ENCODE data around the gene PKNOX2.

Gene PKNOX2

DNA sequence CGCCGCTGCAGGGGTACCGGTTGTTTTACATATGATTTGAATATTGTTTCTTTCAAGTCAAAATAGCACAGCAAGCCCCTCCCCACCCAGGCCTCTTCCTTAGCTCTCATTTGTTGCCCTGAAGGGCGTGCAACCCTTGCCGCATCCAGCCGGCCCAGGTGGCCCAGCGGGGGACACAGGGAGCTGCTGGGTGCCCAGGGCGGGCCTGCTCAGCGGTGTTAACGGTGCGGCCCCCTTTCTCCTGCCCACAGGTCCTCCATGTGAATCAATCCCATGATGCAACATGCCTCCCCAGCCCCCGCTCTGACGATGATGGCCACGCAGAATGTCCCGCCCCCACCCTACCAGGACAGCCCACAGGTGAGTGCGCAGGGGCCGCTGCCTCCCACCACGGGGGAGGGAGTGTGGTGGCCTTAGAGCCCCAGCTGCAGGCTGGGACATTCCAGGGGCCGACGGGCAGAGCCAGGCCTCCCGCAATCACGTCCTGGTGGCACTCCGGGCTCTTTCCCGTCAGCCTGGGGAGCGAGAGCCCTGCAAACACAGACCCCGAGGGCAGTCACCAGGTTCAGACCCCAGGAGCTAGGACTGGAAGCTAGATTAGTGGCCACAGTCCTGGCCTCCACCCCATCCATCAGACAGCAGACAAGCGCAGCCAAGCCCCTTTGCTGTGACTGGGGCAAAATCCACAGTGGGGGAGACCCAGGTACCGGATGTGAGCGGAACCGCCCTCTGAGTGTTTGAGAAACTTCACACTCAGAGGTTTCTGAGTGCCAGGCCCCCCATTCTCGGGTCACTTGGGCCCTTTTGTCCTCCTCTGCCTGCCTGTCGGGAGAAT, 186.7 kb downstream of the PKNOX2 start:
- no peak for DNase-seq
- Mint-ChIP-seq H3K4me1 (no peaks in the 10 kb centered on the region), H3K9me3 (no peaks in the 10 kb centered on the region), H3K27me3 (peaks cover 19% of the 10 kb centered on the region), H3K27ac (no peak overlapping the region), H3K4me3 (no peak overlapping the region)
- ATAC-seq, result no peak

DNA sequence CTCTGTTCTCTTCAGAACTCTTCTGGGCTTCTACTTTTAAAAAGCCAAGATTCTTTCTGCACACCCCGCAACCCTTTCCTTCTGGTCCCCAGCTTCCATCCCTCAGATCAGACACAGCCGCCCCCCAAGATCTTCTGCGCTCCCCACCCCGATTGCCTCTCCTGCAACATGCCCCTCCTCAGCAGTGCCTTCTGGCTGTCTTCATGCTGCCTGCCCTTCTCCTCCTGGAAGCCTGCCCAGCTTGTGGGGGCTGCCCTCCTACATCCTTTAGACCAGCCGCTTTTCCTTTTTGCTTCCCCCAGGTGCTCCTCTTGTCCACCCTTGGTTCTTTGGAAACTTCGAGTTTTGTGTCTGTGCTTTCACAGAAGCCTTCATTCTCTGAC, 187.3 kb downstream of the PKNOX2 start:
- H3K4me3 Mint-ChIP-seq, result no peak overlapping the region
- no peaks in the 10 kb centered on the region for H3K4me1 Mint-ChIP-seq
- peaks cover 19% of the 10 kb centered on the region for H3K27me3 Mint-ChIP-seq
- no peaks in the 10 kb centered on the region for H3K9me3 Mint-ChIP-seq
- DNase-seq (no peak), ATAC-seq (no peak)
- H3K27ac Mint-ChIP-seq, result peak overlapping the region in 1 of 2 donors; percentile 24

GRCh38 chr11:125356797-125357196, 192.2 kb downstream of the PKNOX2 start:
- ATAC-seq (no peak), DNase-seq (no peak)
- peaks cover 9% of the 10 kb centered on the region for H3K27me3 Mint-ChIP-seq
- H3K9me3 Mint-ChIP-seq, result no peaks in the 10 kb centered on the region
- H3K4me1 Mint-ChIP-seq, result no peaks in the 10 kb centered on the region
- H3K4me3 Mint-ChIP-seq, result no peak overlapping the region
- H3K27ac Mint-ChIP-seq, result no peak overlapping the region

DNA sequence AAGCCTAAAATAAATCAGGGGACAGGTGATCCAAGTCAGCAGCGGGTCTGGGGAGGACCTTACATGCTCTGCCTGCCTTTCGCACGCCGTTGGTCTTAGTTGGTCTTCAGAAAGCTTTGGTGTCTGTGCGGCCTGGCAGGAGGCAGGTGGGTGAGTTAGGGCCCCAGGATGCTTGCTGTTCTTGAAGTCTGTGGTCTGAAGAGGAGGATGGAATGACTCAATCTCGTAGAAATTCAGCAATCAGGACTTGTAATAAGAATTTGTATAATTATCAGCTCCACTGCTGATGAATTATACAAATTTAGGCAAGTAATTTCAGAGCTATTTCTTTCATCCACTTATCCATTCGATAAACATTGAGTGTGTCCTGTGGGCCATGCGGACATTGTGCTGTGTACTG, 193.0 kb downstream of the PKNOX2 start:
- Mint-ChIP-seq H3K27me3 (peaks cover 1% of the 10 kb centered on the region), H3K9me3 (no peaks in the 10 kb centered on the region), H3K27ac (no peak overlapping the region), H3K4me1 (no peaks in the 10 kb centered on the region), H3K4me3 (no peak overlapping the region)
- ATAC-seq, result no peak
- DNase-seq, result no peak

DNA sequence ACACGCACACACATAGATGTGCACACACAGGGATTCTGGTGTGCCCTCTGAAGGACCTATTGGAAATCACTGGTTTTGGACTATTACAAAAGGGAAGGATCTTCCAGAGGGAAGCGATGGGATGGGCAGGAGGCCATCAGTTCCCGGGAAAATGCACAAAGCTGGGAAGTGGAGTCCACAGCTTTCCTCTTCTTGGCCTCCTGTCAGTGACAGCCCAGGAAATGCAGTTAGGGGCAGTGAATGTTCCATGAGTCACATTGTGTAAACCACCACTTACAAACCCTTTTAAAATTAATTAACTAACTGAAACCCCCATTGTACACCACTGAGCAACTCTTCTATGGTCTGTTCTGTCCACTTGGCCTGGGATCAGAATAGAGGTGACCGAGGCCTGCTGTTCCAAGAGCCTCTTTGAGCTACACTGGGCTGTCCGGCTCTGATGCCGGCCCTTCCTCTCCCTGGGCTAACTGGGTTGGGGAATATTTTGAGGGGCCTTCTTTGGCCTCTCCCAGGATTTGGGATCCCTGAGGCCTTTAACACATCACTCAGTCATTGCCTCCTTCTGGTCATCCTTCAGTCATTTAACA, 193.8 kb downstream of the PKNOX2 start:
- ATAC-seq (no peak), DNase-seq (no peak)
- Mint-ChIP-seq H3K4me3 (no peak overlapping the region), H3K4me1 (no peaks in the 10 kb centered on the region), H3K27me3 (no peaks in the 10 kb centered on the region), H3K27ac (peak overlapping the region in 1 of 2 donors; percentile 84), H3K9me3 (no peaks in the 10 kb centered on the region)

DNA sequence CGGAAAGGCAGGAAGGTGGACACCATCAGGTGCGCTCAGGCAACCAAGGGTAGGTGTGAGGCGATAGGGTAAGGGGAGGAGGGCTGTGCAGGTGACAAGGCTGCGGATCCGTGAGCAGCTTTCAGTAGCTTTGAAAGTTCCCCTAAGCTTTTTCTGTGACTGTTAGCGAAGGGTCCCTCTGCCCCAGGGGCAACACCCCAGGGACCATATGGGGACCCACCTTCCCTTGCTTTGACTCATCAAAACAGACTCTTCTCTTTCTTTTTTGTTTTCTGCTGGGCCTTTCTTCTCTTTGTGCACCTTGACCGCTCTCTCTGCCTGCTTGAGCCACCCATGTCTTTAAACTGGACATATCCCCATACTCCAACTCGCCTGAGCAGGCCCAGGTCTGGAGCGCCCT, 194.6 kb downstream of the PKNOX2 start:
- H3K9me3 Mint-ChIP-seq, result no peaks in the 10 kb centered on the region
- H3K4me1 Mint-ChIP-seq, result no peaks in the 10 kb centered on the region
- no peak for DNase-seq
- ATAC-seq, result no peak
- H3K27ac Mint-ChIP-seq, result no peak overlapping the region
- H3K4me3 Mint-ChIP-seq, result no peak overlapping the region
- H3K27me3 Mint-ChIP-seq, result no peaks in the 10 kb centered on the region

DNA sequence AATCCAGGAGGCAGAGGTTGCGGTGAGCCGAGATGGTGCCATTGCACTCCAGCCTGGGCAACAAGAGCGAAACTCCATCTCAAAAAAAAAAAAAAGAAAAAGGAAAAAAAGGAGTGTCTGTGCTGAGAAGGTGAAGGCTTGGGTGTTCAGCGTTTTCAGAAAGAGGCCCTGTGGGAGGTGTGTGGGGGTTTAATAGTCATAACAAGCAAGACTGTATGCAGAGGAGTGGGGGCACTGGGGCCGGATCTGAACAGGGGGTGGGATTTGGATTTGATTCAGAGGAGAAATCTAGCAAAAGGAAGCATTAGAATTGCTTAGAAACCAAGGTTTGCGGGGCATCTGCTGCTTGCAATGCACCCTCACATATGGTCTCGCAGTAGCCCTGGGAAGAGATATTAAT, 195.5 kb downstream of the PKNOX2 start:
- Mint-ChIP-seq H3K4me3 (no peak overlapping the region), H3K9me3 (no peaks in the 10 kb centered on the region), H3K27ac (no peak overlapping the region), H3K27me3 (no peaks in the 10 kb centered on the region), H3K4me1 (no peaks in the 10 kb centered on the region)
- no peak for DNase-seq
- ATAC-seq, result no peak

DNA sequence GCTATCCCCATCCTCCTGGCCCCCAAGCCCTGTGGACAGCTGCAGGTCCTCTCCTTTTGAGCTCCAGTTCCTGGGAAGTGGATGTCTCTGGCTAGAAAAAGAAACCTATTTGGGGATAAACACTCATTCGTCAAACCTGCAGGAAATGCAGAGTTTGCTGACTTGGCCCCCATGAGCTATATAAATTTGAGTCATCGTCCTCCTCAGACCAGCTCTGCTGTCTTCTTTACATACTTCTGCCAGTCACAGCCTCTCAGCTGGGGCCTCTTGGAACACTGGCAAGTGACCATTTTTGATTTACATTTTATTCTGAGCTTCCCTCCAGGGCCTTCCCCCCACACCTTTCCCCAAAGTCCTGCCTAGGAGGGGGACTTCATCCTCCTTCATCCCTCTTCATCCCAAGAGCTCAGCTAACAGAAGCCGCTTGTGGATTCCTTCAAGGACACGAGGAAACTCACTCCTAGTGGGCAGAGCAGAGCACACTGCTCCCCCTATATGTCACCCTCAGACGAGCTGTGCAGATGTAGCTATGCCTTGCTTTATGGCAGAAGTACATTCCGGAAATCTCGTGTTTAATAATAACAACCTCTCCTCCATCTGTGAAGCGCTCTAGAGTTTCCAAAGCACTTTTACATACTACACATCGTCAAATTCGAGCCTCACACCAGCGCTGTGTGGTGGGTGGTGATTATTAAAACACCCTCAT, 199.7 kb downstream of the PKNOX2 start:
- H3K4me3 Mint-ChIP-seq, result no peak overlapping the region
- H3K9me3 Mint-ChIP-seq, result no peaks in the 10 kb centered on the region
- H3K27ac Mint-ChIP-seq, result no peak overlapping the region
- H3K27me3 Mint-ChIP-seq, result peaks cover 9% of the 10 kb centered on the region
- H3K4me1 Mint-ChIP-seq, result no peaks in the 10 kb centered on the region
- DNase-seq (no peak), ATAC-seq (no peak)

DNA sequence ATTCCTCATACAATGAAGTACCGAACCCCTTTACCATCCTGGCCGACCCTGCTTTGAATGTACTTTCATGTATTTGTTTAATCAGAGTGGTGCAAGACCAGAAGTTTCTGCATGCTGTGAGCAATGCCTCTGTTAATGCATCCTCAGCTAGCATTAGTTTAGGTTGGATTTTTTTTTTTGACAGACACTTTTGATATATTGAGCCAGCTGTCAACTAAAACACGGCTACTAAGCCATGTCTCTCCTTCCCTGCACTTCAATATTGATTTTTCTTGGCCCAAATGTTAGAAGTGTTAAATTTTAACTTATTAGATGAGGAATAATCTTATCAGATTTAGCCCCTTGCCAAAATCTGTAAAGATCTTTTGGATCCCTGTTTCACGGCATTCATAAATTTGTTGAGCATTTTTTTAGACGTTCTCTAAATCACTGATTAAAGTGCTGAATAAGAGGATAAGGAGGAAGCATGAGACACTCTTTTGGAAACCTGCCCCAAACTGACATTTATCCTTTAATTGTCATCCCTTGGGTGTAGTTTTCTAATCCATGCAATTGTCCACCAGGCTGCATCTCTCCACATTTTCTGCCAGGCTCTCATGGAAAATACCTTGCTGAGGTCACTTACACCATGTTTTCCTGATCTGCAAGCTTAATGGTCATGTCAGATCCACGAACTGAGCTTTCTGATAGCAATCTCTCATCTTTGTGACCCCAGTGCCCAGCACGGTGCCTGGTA, 200.8 kb downstream of the PKNOX2 start:
- Mint-ChIP-seq H3K4me1 (no peaks in the 10 kb centered on the region), H3K9me3 (no peaks in the 10 kb centered on the region), H3K27ac (no peak overlapping the region), H3K4me3 (no peak overlapping the region), H3K27me3 (peaks cover 20% of the 10 kb centered on the region)
- DNase-seq (no peak), ATAC-seq (no peak)

DNA sequence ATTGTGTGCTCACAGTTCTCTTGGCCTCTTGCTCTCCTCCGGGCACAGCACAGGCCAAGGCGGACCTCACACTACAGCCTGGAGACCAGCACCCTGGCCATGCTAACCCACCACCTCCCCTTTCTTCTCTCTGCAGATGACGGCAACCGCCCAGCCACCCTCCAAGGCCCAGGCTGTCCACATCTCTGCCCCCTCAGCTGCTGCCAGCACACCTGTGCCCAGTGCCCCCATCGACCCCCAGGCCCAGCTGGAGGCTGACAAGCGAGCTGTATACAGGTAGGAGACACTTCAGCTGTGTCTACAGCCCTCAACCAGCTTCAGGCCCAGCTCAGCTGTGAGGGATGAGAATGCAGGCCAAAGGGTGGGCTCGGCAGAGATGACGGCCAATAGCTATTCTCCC, 203.2 kb downstream of the PKNOX2 start:
- Mint-ChIP-seq H3K27me3 (peaks cover 43% of the 10 kb centered on the region), H3K27ac (no peak overlapping the region), H3K4me3 (no peak overlapping the region), H3K4me1 (no peaks in the 10 kb centered on the region), H3K9me3 (no peaks in the 10 kb centered on the region)
- DNase-seq (no peak), ATAC-seq (no peak)

- Mint-ChIP-seq H3K9me3 (no peaks in the 10 kb centered on the region), H3K27me3 (peaks cover 54% of the 10 kb centered on the region), H3K4me1 (no peaks in the 10 kb centered on the region), H3K4me3 (no peak overlapping the region), H3K27ac (no peak overlapping the region)
- DNase-seq (no peak), ATAC-seq (no peak)
These were observed 204.2 kb downstream of the PKNOX2 start for GRCh38 chr11:125368757-125369156.

DNA sequence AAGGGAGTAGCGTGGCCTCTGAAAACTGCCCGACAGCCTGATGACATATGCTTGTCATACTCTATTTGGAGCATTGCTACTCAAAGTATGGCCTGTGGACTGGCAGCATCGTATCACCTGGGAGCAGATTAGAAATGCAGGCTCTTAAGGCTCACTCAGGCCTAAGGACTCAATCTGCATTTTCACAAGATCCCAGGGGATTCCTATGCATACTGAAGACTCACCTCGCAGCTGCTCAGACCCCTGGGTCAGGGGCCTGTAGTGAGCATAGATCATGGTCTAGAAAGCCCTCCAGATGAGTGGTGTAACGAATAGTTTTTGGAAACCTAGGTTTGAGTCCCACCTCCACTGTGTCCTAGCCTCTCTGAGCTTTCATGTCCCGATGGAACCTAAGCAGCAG, 205.3 kb downstream of the PKNOX2 start:
- Mint-ChIP-seq H3K9me3 (no peaks in the 10 kb centered on the region), H3K4me3 (no peak overlapping the region), H3K27me3 (peaks cover 57% of the 10 kb centered on the region), H3K27ac (no peak overlapping the region), H3K4me1 (no peaks in the 10 kb centered on the region)
- no peak for ATAC-seq
- no peak for DNase-seq

DNA sequence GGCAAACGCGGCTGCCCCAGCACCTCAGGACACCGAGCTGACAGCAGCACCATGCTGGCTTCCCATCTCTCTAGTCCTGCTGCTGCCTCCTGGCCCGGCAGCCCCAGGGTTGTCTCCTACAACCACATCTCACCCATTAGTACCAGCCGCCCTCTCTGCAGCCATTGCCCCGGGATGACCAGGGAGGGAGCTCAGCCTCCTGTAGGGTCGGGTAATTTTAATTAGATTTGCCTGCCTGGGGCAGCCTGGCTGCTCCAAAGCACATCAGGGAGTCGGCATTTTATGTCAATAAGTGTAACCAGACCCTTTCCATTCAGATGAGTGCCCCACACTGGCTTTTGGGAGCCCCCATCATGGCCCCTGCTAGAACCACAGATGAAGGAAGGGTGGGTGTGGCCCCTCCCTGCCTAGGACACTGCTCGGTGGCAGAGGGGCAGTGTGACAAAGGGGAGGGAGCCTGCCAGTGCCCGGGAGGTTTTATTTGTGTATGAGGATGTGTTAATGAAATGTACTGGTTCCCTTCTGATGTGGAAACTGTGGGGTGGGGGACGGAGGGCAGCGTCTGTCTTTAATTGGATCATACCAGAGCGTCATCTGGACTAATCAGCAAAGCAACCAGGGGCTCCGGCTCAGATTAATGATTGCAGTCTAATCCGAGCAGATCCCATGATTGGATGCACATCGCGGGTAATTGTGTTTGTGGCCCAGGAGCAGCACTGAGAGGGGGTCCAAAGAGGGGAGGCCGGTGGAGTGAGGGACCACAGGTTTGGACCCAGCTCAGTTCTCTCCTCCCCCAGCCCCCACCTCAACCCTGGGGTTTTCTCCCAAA, 206.2 kb downstream of the PKNOX2 start:
- ATAC-seq (peak; percentile 5), DNase-seq (no peak)
- H3K4me3 Mint-ChIP-seq, result no peak overlapping the region
- H3K27me3 Mint-ChIP-seq, result peaks cover 54% of the 10 kb centered on the region
- H3K27ac Mint-ChIP-seq, result no peak overlapping the region
- H3K9me3 Mint-ChIP-seq, result no peaks in the 10 kb centered on the region
- H3K4me1 Mint-ChIP-seq, result no peaks in the 10 kb centered on the region

GRCh38 chr11:125371431-125371935, 206.9 kb downstream of the PKNOX2 start:
- no peak overlapping the region for H3K4me3 Mint-ChIP-seq
- no peak for ATAC-seq
- DNase-seq, result no peak
- no peak overlapping the region for H3K27ac Mint-ChIP-seq
- H3K9me3 Mint-ChIP-seq, result no peaks in the 10 kb centered on the region
- peaks cover 61% of the 10 kb centered on the region for H3K27me3 Mint-ChIP-seq
- no peaks in the 10 kb centered on the region for H3K4me1 Mint-ChIP-seq

- no peak overlapping the region for H3K4me3 Mint-ChIP-seq
- peaks cover 67% of the 10 kb centered on the region for H3K27me3 Mint-ChIP-seq
- DNase-seq (no peak), ATAC-seq (no peak)
- H3K9me3 Mint-ChIP-seq, result no peaks in the 10 kb centered on the region
- no peaks in the 10 kb centered on the region for H3K4me1 Mint-ChIP-seq
- no peak overlapping the region for H3K27ac Mint-ChIP-seq
These were observed 207.5 kb downstream of the PKNOX2 start for GRCh38 chr11:125372088-125372487.
